GM21360 (cell line): ENCODE data around the gene PHGDH.
"Not testable (repeated sequence)": the region's sequence is repeated elsewhere in the genome, so short reads cannot be mapped to it uniquely, and the experiment has no call there.

Experiments
- ATAC-seq: cut with Tn5 transposase; IDR thresholded peaks from one replicate; pipeline ENCODE4 v1.9.1; 2021; ENCODE audit warnings: mild to moderate bottlenecking, moderate library complexity; ENCODE audit not compliant: unreplicated experiment

PHGDH gene

GRCh38 chr1:119786473-119787050 is 74.8 kb downstream of the PHGDH start:
- not testable (repeated sequence) for ATAC-seq

GRCh38 chr1:119787776-119788175 is 76.0 kb downstream of the PHGDH start:
- ATAC-seq, result no peak

- ATAC-seq, result no peak
These were observed 78.9 kb downstream of the PHGDH start for GRCh38 chr1:119790451-119791198.

GRCh38 chr1:119791377-119791776 is 79.6 kb downstream of the PHGDH start:
- ATAC-seq, result no peak
